Neuron (in vitro differentiated cells): ENCODE measurements around the gene CYB5R3.

Source experiments
- H2AFZ ChIP-seq: one replicate; pipeline ENCODE4 v1.6.1; 2013; ENCODE audit warnings: low read depth, mild to moderate bottlenecking, inconsistent platforms, low read length, moderate library complexity
- H3K27me3 ChIP-seq: one replicate; pipeline ENCODE4 v1.6.1; 2013; ENCODE audit warnings: low read length; ENCODE audit not compliant: insufficient read depth
- H3K36me3 ChIP-seq: one replicate; pipeline ENCODE4 v1.6.1; 2013; ENCODE audit warnings: low read length; ENCODE audit not compliant: insufficient read depth
- H3K4me1 ChIP-seq: one replicate; pipeline ENCODE4 v1.6.1; 2013; ENCODE audit warnings: low read length; ENCODE audit not compliant: insufficient read depth
- H3K4me3 ChIP-seq: 2 replicates; pipeline ENCODE4 v1.5.1; 2013; ENCODE audit warnings: mild to moderate bottlenecking, low read length, moderate library complexity
- H3K9me3 ChIP-seq: one replicate; pipeline ENCODE4 v1.6.1; 2013; ENCODE audit warnings: low read length

Gene CYB5R3

DNA sequence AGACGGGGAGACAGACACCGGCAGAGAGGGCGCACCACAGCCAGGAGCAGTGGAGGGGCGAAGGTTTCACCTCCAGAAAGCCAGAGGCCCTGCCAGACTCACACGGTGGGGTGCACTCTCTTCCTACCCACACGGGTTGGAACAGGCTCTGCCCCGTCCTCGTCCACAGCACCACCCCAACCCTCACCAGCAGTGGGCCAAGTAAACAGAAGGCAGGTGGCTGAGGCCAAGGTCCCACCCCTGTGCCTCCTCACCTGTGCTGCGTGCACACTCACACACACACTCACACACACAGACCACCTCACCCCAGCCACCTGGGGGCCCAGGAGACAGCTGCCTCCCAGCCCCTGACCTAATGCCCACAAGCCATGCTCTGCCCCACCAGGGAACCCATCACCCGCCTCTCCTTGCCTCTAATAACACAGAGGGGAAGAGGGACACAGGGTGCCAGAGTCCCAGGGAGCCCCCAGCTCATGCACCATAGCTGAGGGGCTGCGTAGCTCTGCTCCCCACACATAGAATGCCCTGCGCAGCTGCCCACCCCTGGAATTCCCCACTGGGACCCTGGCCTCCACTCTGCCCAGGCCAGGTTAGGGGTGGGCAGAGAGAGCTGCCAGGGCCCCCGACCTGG, 3.1 kb downstream of the CYB5R3 start:
- H3K4me1 ChIP-seq = peaks cover 12% of the 10 kb centered on the region
- no peak overlapping the region for H2AFZ ChIP-seq
- no peak overlapping the region for H3K4me3 ChIP-seq
- H3K27me3 ChIP-seq = no peaks in the 10 kb centered on the region
- no peaks in the 10 kb centered on the region for H3K36me3 ChIP-seq
- H3K9me3 ChIP-seq = no peaks in the 10 kb centered on the region

DNA sequence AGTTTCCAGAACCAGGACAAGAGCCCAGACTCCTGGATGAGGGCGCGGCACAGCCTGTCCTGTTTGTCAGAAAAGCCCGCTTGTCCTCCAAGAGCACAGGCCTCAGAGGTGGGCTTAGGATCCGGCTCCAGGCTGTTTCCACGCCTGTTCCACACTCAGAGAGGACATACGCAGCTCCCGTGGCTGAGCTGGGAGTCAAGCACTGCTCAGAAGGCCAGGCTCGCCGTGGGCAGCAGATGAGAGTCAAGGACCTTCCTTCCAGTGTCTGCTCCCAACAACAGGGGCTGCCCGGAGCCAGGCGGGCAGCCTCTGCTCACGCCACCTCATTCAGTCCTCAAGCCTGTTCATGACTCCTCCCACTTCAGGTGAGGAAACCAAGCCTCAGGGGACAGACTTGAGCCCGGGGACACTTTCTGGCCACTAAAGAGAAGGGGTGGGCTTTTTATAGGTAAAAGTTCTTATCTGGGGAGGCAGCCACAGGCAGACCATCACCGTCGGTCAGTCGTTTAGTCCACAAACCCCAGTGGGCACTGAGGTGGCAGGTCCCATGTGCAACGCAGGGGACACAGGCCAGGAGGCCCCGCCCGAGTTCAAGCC, 3.8 kb downstream of the CYB5R3 start:
- Histone ChIP-seq H3K36me3 (no peaks in the 10 kb centered on the region), H2AFZ (no peak overlapping the region), H3K4me3 (no peak overlapping the region), H3K27me3 (no peaks in the 10 kb centered on the region), H3K9me3 (no peaks in the 10 kb centered on the region), H3K4me1 (peaks cover 12% of the 10 kb centered on the region)

DNA sequence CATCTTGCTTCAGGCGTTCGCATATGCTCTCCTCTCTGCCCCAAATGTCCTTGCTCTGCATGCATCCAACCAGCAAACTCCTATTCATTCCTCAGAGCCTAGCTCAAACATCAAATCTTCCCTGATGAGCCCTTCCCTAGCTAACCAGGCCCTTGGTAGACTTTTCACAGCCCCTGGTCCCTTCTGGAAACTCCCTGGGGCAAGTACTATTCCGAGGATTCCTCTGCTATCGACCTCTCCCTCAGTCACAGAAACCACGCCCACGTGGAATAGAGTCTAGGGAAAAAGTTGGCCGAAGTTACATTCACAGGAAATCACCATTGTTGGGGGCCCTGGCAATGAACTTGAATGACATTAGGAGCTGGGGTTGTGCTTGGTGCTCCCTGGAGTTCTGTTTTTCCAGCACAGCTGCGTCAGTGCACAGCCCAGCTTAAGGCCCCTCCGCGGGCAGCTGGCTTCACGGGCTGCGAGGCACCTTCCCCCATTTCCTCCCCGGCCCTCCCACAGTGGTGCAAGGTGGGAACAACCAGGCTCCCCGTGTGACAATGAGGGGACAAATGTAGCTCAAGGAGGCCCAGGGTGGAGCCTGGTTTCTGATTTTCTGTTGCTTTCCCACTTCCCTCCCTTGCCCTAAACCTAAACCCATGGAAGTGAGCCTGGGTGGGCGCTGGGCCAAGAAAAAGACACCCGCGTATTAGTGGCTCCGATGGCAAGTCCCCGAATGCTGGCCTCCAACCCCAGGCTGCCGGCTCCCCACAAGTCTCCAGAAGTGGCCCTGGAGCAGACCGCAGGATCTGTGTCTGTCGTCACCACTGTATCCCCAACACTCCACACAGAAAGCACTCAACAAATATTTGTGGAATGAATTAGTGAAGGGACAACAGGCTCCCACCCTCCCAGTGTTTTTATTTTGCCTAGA, 4.5 kb downstream of the CYB5R3 start:
- H3K4me1 ChIP-seq = peaks cover 12% of the 10 kb centered on the region
- H3K4me3 ChIP-seq = no peak overlapping the region
- H3K9me3 ChIP-seq = no peaks in the 10 kb centered on the region
- no peaks in the 10 kb centered on the region for H3K27me3 ChIP-seq
- H2AFZ ChIP-seq = no peak overlapping the region
- no peaks in the 10 kb centered on the region for H3K36me3 ChIP-seq

DNA sequence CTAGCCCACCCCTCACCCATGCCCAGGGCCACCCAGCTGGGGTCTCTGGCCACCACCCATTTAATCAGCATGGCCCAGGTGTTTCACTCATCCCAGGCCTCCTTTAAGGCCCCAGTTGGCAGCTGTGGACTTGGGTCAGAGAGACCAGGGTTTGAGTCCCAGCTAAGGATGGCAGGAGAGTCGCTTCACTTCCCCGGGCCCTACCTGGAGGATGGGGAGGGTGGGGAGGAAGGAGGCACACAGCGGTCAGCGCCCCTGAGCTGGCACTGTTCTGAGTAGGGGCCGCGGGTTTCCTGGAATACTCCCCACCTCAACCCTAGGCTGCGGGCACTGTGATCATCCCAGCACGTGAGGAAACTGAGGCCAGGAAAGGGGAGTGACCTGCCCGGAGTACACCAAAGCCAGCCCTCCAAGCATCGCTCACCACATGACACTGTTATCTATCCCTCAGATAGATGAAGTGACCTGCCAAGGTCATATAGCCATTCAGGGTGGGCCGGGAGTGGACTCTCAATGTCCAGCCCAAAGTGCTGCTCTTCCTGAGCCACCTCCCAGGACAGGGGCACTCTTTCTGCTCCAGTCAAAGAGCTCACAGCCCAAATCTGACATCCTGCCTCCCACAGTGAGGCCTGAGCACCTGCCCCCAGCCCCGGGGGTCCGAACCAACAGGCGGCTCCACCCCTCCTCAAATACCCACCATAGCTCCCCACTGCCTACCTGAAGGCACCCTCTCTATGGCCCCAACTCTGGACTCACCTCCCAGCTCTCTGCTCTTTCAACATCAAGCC, 5.4 kb downstream of the CYB5R3 start:
- H3K9me3 ChIP-seq = no peaks in the 10 kb centered on the region
- H2AFZ ChIP-seq = no peak overlapping the region
- no peak overlapping the region for H3K4me3 ChIP-seq
- H3K4me1 ChIP-seq = peaks cover 12% of the 10 kb centered on the region
- H3K36me3 ChIP-seq = no peaks in the 10 kb centered on the region
- no peaks in the 10 kb centered on the region for H3K27me3 ChIP-seq

DNA sequence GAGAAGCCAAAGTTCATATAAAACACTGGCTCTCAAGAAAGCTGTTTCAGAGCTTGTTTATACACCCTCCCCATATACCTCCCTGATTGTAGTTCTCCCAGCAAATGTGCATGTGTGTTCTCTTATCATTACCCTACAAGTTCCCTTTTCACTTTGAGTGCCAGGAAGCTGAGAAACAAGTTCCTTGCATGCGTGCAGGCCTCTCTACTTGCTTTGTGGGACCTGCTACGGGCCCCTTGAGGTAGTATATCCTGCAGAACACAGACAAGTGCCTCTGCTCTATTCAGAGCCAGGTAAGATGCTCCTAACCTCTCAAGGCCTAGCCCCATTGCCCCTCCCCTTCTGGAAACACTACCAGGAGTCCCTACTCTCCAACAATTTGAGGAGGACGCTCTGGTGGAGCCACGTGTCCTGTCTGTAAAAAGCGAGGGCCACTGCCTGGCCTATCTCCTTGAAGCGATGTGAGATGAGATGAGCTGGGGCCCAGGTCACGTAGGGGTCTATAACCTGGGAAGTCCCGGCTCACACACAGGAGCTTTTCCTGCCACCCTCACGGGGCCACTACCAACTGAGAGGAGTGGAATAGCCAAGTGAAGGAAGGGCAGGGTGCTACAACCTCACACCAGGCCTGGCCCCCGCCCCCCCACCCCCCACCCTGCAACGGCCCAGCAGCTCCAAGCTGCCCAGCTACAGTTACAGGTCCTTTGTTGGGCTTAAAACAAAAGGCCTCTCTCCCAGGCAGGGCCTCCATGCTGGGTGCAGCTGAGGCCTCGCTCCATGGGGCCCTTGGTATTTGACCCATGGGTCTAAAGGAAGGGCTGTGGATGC, 6.2 kb downstream of the CYB5R3 start:
- Histone ChIP-seq H3K4me1 (peaks cover 4% of the 10 kb centered on the region), H3K4me3 (no peak overlapping the region), H3K36me3 (no peaks in the 10 kb centered on the region), H3K9me3 (no peaks in the 10 kb centered on the region), H3K27me3 (no peaks in the 10 kb centered on the region), H2AFZ (no peak overlapping the region)

DNA sequence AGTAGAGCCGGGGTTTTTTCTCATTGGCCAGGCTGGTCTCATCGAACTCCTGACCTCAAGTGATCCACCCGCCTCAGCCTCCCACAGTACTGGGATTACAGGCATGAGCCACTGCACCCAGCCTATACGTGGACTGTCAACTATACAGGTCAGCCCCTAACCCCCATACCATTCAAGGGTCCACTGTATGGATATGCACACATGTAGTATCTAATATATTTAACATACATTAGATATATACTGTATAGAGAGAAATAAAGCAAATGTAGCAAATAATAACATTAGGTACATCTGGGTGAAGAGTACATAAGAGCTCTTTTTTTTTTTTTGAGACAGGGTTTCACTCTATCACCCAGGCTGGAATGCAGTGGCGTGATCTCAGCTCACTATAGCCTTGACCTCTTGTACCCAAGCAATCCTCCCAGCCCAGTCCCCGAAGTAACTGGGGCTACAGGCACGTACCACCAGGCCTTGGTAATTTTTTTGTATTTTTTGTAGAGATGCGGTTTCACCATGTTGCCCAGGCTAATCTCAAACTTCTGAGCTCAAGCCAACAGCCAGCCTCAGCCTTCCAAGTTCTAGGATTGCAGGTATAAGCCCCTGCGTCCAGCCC, 7.3 kb downstream of the CYB5R3 start:
- peaks cover under 1% of the 10 kb centered on the region for H3K36me3 ChIP-seq
- no peaks in the 10 kb centered on the region for H3K27me3 ChIP-seq
- H3K4me3 ChIP-seq = no peak overlapping the region
- no peaks in the 10 kb centered on the region for H3K9me3 ChIP-seq
- H2AFZ ChIP-seq = no peak overlapping the region
- H3K4me1 ChIP-seq = no peaks in the 10 kb centered on the region

DNA sequence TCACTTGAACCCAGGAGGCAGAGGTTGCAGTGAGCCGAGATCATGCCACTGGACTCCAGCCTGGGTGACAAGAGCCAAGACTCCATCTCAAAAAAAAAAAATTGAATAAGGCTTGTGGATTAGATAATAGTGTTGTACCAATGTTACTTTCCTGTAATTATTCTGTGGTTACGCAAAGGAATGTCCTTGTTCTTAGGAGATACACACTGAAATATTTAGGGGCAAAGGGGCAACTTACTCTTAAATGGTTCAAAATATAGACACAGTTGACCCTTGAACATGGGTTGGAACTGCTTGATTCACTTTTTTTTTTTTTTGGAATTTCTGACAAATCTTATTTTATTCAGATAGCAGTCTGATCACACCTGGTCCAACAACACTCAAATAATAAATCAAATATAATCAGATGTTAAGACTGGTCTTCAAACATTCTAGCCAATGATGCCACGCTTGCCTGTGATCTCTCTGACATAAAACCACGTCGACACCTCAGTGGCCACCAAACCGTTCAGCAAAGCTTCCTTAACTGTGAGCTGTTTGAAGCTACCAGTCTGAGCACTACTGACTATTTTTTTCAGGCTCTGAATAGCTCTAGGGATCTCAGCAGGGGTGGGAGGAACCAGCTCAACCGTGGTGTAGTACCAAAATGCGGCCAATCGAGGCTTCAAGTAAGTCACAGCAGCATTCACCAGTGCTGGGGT, 9.5 kb downstream of the CYB5R3 start:
- no peaks in the 10 kb centered on the region for H3K4me1 ChIP-seq

DNA sequence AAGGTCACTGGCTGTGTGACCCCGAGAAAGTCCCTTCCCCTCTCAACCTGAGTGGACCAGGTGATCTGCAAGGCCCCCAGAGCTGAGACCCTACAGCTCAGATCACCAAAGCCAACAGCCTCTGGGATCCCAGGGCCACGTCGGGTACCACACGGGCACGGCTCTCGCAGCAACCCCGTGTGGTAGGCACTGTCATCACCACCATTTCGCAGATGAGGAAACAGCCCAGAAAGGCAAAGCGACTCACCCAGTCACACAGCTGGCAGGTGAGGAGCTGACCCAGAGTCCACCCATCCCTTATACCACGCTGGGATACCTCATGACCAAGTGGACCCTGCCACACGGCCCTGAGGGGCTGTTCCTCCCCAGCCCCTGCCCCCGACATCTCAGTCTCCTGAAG, 11.6 kb downstream of the CYB5R3 start:
- peaks cover 26% of the 10 kb centered on the region for H3K36me3 ChIP-seq
- no peaks in the 10 kb centered on the region for H3K9me3 ChIP-seq
- H3K27me3 ChIP-seq = no peaks in the 10 kb centered on the region
- no peaks in the 10 kb centered on the region for H3K4me1 ChIP-seq
- no peak overlapping the region for H2AFZ ChIP-seq
- no peak overlapping the region for H3K4me3 ChIP-seq

More for the DNA sequence above, 9.5 kb downstream of the CYB5R3 start:
- Histone ChIP-seq H3K36me3 (peaks cover 13% of the 10 kb centered on the region), H2AFZ (no peak overlapping the region), H3K9me3 (no peaks in the 10 kb centered on the region), H3K4me3 (no peak overlapping the region), H3K27me3 (no peaks in the 10 kb centered on the region)

DNA sequence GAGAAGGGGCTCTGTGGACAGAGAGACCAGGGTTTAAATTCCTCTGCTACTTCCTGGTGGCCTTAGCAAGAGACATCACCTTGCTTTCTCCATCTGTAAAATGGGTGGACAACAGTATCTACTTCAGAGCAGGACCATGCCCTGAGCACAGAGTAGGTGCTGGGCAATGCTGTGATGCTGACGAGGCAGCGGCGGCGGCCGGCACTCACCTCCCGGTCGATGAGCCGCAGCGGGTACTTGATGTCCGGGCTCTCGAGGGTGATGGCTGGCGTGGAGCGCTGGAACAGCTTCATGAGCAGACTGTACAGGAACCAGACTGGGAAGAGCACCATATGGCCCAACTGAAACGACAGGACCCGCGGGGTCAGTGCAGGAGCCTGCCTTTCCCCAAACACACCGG, 12.7 kb downstream of the CYB5R3 start:
- Histone ChIP-seq H3K36me3 (peaks cover 36% of the 10 kb centered on the region), H3K4me1 (no peaks in the 10 kb centered on the region), H3K9me3 (no peaks in the 10 kb centered on the region), H3K4me3 (no peak overlapping the region), H3K27me3 (no peaks in the 10 kb centered on the region), H2AFZ (no peak overlapping the region)

DNA sequence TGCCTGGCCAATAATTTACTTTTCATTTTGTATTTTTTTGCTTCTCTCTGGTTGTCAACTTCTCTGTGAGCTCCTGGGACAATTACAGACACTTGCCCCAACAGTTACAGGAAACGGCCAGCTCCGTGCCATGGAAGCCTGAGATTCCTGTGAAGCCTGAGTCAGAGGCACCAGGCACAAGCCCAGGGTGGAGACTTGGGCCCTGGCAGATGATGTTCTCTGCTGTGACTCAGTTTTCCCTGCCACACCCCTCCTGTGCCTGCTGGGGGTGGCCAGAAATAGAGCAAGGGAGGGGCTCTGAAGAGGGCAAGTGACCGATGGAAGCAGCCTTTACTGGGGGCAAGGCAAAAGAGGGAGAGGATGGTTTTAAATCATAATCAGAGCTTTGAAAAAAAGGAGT, 13.7 kb downstream of the CYB5R3 start:
- no peaks in the 10 kb centered on the region for H3K27me3 ChIP-seq
- H2AFZ ChIP-seq = no peak overlapping the region
- no peak overlapping the region for H3K4me3 ChIP-seq
- no peaks in the 10 kb centered on the region for H3K9me3 ChIP-seq
- H3K36me3 ChIP-seq = peaks cover 45% of the 10 kb centered on the region
- no peaks in the 10 kb centered on the region for H3K4me1 ChIP-seq

DNA sequence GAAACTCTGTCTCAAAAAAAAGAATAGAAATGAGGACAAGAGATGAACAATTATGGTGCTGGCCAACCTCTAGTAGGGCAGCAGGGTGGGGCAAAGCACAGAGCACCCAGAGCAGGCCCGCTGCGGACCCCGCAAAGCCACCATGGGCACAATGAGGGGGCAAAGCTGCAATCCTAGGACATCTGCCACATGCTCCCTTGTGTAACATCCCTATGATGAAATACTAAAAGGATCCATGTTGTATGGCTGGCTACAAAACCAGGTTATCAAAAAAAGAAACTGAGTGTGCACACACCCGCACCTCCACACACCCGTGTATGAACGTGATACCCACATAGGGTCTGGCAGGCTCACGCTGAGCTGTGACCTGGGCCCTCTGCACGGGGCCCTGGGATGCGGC, 16.2 kb downstream of the CYB5R3 start:
- Histone ChIP-seq H3K4me3 (no peak overlapping the region), H3K4me1 (no peaks in the 10 kb centered on the region), H3K9me3 (no peaks in the 10 kb centered on the region), H3K36me3 (peaks cover 61% of the 10 kb centered on the region), H2AFZ (no peak overlapping the region), H3K27me3 (no peaks in the 10 kb centered on the region)
